ENCODE results near the gene NPAS3. TPM values are rescaled to one million over a fixed set of nuclear protein-coding genes. Genes with fewer than 3 reads are reported as not detected.

Gene NPAS3
- total and polyA plus RNA-seq, 2 of the 13 experiments (the other 11 are each of a cell fraction or from before 2014, with no cell fraction given), result not detected

- TF ChIP-seq RELA (CRISPR knock-in tag; IDR thresholded peaks at IDR 0.05) (no peak), REPIN1 (CRISPR knock-in tag; IDR thresholded peaks at IDR 0.05; ENCODE audit: borderline replicate concordance, low read depth) (no peak), PRDM4 (CRISPR knock-in tag; IDR thresholded peaks at IDR 0.05; ENCODE audit: borderline replicate concordance) (no peak), MED8 (CRISPR knock-in tag; IDR thresholded peaks at IDR 0.05; ENCODE audit: insufficient replicate concordance) (no peak), GMEB1 (CRISPR knock-in tag; IDR thresholded peaks at IDR 0.05; ENCODE audit: borderline replicate concordance) (no peak), KLF11 (CRISPR knock-in tag; IDR thresholded peaks at IDR 0.05) (no peak), NFE2L1 (CRISPR knock-in tag; IDR thresholded peaks at IDR 0.05; ENCODE audit: borderline replicate concordance) (no peak), NR2F2 (IDR thresholded peaks at IDR 0.05; ENCODE audit: borderline replicate concordance, low read depth) (no peak), SIX4 (CRISPR knock-in tag; IDR thresholded peaks at IDR 0.05) (no peak)
Observed at GRCh38 chr14:33026850-33027430, 88.3 kb downstream of the NPAS3 start (continued).

GRCh38 chr14:33029511-33029910, 90.8 kb downstream of the NPAS3 start:
- Histone ChIP-seq H2AFZ (ENCODE audit: low read length) (no peak overlapping the region), H4K20me1 (ENCODE audit: insufficient read depth, low read length) (no peaks in the 10 kb centered on the region), H3K9ac (ENCODE audit: insufficient read depth, low read depth, low read length) (no peak overlapping the region), H3K4me3 (replicated peaks in 1 of 3; ENCODE audit: insufficient read depth in 1 of 3, low read depth in 2 of 3, low read length in 3 of 3) (no peak overlapping the region), H3K36me3 (replicated peaks in 1 of 2; ENCODE audit: control insufficient read depth in 1 of 2, insufficient read depth in 2 of 2, low read length in 2 of 2) (no peaks in the 10 kb centered on the region), H3K27ac (ENCODE audit: extremely low read length, insufficient read depth, low read length) (no peak overlapping the region), H3K4me2 (ENCODE audit: low read depth, low read length) (no peak overlapping the region), H3K27me3 (ENCODE audit: control insufficient read depth in 1 of 2, insufficient read depth in 2 of 2, low read length in 2 of 2) (no peaks in the 10 kb centered on the region), H3K4me1 (ENCODE audit: insufficient read depth, low read length) (no peaks in the 10 kb centered on the region), H3K79me2 (ENCODE audit: insufficient read depth, low read length) (no peaks in the 10 kb centered on the region), H3K9me3 (ENCODE audit: low read length) (peaks cover 12% of the 10 kb centered on the region; the same call in 1 of the 2 replicates)
- ChIA-PET POLR2A (no interaction called here), CTCF (ENCODE audit: low intra/inter-chr PET ratio, low total read pairs) (no interaction called here)
- no peak for ATAC-seq
- DNase-seq (ENCODE audit: low spot score), result no peak
- intact Hi-C loops (cut with micrococcal nuclease; ENCODE audit: unreplicated experiment), result no loop called here
- no TSS peak for BruUV-seq (replicated peaks)
- no peak for FAIRE-seq
- TF ChIP-seq ETS1 (CRISPR knock-in tag; IDR thresholded peaks at IDR 0.05) (0 out of 2 replicates have a peak, but pooled peaks have one; percentile 49), KDM2A (CRISPR knock-in tag; IDR thresholded peaks at IDR 0.05; ENCODE audit: borderline replicate concordance, low read depth) (no peak)
- in situ Hi-C loops (cut with HindIII; ENCODE audit: extremely low pct_ligation_motif_present, low pct_unique_long_range_greater_than_20kb), result no loop called here

Measured in HepG2 (cell line).